GM12892 (cell line): ENCODE data around the gene CNOT10.
"Not testable (repeated sequence)": the region's sequence is repeated elsewhere in the genome, so short reads cannot be mapped to it uniquely, and the experiment has no call there.

Source experiments
- DNase-seq: peaks from one replicate; pipeline ENCODE4 v3.0.0; 2011; ENCODE audit not compliant: insufficient read length
- FAIRE-seq: peaks from 2 replicates; lab custom pipeline; 2011; peaks lifted over from hg19 to GRCh38; lab: Jason Lieb, UNC
- POLR2A ChIP-seq: IDR thresholded peaks from 2 replicates; pipeline ENCODE4 v1.6.1; 2011; ENCODE audit warnings: low read depth, low read length, control low read depth
- POLR2AphosphoS5 ChIP-seq: IDR thresholded peaks from 2 replicates; pipeline ENCODE4 v1.6.1; 2011; ENCODE audit warnings: low read depth, low read length, control low read depth
- TAF1 ChIP-seq: IDR thresholded peaks from 2 replicates; pipeline ENCODE4 v1.6.1; 2011; ENCODE audit warnings: low read depth, mild to moderate bottlenecking, control low read depth, low read length, borderline replicate concordance

The CNOT10 gene

GRCh38 chr3:32751377-32751776 lies 66.4 kb downstream of the CNOT10 start:
- no peak for FAIRE-seq
- TF ChIP-seq POLR2A (no peak), TAF1 (no peak), POLR2AphosphoS5 (no peak)
- no peak for DNase-seq

DNA sequence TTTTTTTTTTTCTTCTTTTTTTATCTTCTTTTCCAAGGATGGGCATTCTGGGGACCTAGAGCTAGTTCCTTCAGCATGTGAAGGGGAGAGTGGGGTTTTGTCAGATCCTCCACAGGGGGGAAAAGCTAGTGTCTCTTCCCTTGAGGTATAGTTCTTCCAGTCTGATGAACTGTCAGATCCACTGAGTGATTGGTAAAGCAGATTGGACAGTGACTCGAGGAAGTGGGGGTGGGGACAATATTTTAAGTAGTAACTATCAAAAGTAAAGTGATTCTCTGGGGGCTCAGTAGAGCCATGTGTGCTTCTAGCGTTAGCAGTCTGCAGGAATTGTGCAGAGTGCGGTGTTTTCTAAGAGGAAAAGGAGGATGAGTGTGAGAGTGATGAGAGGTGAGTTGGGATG lies 70.8 kb downstream of the CNOT10 start:
- no peak for TF ChIP-seq POLR2A
- TF ChIP-seq TAF1: no peak
- TF ChIP-seq POLR2AphosphoS5: no peak
- DNase-seq: no peak
- FAIRE-seq: no peak

DNA sequence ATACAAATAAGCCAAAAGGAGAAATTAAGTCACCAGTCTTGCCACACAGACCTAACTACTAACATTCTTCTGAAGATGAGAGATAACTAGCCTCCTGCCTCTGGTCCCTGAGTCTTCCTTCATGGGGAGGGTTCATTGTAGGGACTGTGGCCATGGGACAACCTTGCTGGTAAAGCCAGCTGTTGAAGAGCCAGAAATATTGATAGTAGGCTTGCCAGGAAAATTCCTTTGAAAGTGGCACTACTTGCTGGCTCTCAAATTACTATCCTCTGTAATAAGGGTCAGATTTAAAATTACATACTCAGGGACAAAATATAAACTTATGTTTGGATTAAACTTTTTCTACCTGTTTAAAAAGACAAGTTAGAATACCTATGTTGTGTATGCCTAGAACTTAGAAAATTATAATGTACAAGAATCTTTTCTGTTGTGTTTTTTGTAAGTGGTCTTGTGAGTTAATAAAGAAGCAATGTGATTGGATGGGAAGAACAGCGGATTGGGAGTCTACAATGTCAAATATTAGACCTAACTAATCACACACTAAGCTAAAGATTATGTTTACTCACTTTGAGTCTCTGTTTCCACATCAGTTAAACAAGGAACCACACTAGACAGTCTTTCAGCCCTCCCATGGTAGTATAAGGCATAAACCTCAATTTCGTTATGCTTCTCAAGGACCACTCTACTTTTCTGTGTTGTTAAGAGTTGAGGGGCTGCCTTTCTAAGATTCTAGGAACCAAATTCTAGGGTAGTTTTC lies 72.8 kb downstream of the CNOT10 start:
- FAIRE-seq (no peak), DNase-seq (no peak)
- TF ChIP-seq POLR2AphosphoS5 (no peak), TAF1 (no peak), POLR2A (no peak)

DNA sequence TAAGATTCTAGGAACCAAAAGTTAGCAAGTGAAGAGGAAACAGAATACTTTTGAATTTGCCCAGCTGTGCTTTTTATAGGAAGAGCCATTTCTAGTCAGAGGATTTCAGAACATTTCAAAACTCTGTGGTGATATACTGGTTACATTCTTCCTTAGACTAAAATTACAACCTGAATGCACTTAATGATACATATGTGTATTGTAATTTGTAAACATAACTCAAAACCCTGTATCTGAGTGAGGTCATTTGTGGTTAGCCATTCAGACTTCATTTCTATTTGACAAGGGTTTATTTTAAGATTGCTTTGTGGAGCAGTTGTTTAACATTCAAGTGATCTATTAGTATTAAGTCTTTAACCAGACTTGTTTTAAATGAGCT lies 73.4 kb downstream of the CNOT10 start:
- no peak for DNase-seq

GRCh38 chr3:32759342-32759741 lies 74.4 kb downstream of the CNOT10 start:
- TF ChIP-seq TAF1 (no peak), POLR2A (no peak), POLR2AphosphoS5 (no peak)
- FAIRE-seq: no peak
- DNase-seq: no peak

More for the DNA sequence above, 73.4 kb downstream of the CNOT10 start:
- no peak for FAIRE-seq
- TF ChIP-seq POLR2A: no peak
- no peak for TF ChIP-seq TAF1
- TF ChIP-seq POLR2AphosphoS5: no peak

DNA sequence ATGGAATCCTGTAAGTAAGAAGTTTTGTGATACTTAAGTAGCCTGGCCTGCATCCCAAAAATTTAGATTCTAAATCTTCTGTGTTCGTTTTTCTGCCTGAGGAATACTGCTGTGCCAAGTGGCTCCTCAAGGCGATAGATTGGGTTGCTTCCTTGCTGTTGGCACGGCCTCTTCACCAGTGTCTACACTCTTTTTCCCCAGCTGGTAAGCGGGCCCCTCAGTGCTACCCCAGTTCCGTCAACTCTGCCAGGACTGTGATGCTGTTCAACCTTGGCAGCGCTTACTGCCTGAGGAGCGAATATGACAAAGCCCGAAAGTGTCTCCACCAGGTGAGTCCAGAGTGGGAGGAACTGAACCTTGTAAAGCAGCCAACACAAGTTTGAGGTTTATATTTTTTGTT lies 79.5 kb downstream of the CNOT10 start:
- FAIRE-seq (no peak), DNase-seq (no peak)
- TF ChIP-seq TAF1 (no peak), POLR2AphosphoS5 (no peak), POLR2A (no peak)

DNA sequence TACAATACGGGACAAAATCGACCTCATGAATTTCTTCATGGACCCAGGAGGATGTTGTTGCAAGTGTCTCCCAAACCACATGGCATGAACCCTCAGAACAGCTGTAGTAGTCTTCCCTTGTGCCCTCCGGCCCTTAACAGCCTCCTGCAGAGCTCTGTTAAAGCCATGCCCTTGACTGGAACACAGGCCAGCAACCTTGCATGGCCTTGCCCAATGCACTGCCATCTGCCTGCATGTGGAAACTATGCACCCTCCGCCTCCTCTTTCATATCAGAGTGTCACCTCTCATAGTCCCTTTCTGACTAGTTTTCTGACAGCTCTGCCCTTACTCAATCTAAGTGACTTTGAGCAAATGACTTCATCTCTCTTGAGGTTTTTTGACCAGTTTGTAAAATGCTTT lies 93.4 kb downstream of the CNOT10 start:
- DNase-seq (no peak), FAIRE-seq (no peak)
- no peak for TF ChIP-seq POLR2AphosphoS5
- TF ChIP-seq TAF1: no peak

GRCh38 chr3:32780071-32780734 lies 95.2 kb downstream of the CNOT10 start:
- no peak for TF ChIP-seq POLR2AphosphoS5
- no peak for TF ChIP-seq POLR2A
- TF ChIP-seq TAF1: no peak
- FAIRE-seq: no peak
- DNase-seq: no peak

DNA sequence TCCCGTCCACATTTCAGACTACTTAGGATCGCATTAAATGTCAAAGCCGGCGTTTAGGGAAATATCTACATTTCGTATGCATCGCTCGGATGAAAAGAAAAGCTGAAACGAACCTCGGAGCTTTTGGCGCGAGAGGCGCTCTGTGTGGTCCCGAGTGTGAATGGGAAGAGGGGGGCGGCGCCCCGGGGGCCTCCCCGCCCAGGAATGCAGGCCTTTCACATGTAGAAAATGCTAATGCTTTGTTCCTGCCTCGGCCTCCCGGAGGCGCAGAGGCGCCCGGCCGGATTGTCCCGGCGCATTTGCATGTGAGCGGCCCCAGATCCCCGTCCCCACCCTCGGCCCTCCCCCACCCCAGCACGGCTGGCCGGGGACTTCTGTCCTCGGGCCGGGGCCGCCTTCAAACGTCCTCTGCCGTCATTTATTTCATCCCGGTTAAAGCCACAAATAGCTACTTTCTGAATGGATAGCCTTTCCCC lies 95.8 kb downstream of the CNOT10 start:
- TF ChIP-seq POLR2A: no peak
- FAIRE-seq: no peak
- DNase-seq: peak; percentile 21

DNA sequence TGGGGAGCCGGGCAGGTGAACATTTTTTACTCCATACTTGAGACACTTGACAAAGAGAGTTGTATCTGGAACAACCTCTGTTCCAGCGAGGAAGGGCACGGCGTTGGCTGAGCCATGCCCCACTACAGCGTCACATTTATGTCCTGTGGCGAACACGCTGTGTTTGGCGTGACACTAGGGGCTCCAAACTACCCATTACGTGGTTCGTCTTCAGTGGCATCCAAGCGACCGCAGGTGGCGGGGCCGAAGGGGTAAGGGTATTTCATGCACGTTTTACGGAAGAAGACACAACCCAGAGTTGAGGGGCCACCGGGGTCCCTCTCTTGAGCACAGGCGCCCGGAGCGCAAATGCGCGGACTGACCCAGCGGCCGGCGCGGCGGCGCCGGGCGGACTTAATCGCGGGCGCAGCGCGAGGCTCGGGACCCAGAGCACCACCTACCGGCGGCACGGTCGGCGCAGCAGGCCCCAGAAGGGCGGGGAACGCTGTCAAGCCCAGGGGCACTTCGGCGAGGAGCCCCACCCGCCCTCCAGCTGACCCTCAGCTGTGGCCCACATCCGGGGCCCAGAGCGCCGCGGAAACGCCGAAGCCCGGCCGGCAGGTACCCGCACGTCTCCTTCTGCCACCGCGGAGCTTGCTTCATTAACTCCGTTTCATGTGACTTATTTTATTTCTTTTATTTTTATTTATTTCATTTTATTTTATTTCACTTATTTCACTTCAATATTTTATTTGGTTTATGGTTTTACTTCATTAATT lies 96.4 kb downstream of the CNOT10 start:
- FAIRE-seq (peak; percentile 60), DNase-seq (peak; percentile 77)
- TF ChIP-seq TAF1 (no peak), POLR2AphosphoS5 (no peak), POLR2A (no peak)

GRCh38 chr3:32781969-32782270 lies 96.9 kb downstream of the CNOT10 start:
- DNase-seq, FAIRE-seq: not testable (repeated sequence)

- DNase-seq (no peak), FAIRE-seq (no peak)
- TF ChIP-seq TAF1 (no peak), POLR2AphosphoS5 (no peak), POLR2A (no peak)
These were observed 97.4 kb downstream of the CNOT10 start for GRCh38 chr3:32782407-32782806.

GRCh38 chr3:32791833-32792232 lies 106.8 kb downstream of the CNOT10 start:
- no peak for FAIRE-seq
- no peak for TF ChIP-seq POLR2AphosphoS5
- TF ChIP-seq POLR2A: no peak
- TF ChIP-seq TAF1: no peak
- DNase-seq: no peak
